Astrocyte (in vitro differentiated cells and primary cell): ENCODE measurements around the gene PEX10. TPM values are rescaled to one million over a fixed set of nuclear protein-coding genes. Genes with fewer than 3 reads are reported as not detected.

Experiments used
- DNase-seq: peaks from one replicate; pipeline ENCODE4 v3.0.0-alpha.2; 2010; ENCODE audit warnings: low read depth
- FAIRE-seq: peaks from 2 replicates; lab custom pipeline; 2011; peaks lifted over from hg19 to GRCh38; lab: Jason Lieb, UNC
- H2AFZ ChIP-seq: 2 replicates; pipeline ENCODE4 v1.6.0; 2012; ENCODE audit warnings: low read depth, low read length, inconsistent platforms
- H3K27ac ChIP-seq: 2 replicates; pipeline ENCODE4 v1.5.1; 2011; ENCODE audit warnings: low read depth, low read length, inconsistent platforms
- H3K27me3 ChIP-seq: 2 replicates; pipeline ENCODE4 v1.6.0; 2011; ENCODE audit warnings: low read length, inconsistent platforms; ENCODE audit not compliant: insufficient read depth
- H3K36me3 ChIP-seq: 2 replicates; pipeline ENCODE4 v1.5.1; 2011; ENCODE audit warnings: low read length, inconsistent platforms; ENCODE audit not compliant: insufficient read depth
- H3K4me1 ChIP-seq: 2 replicates; pipeline ENCODE4 v1.5.1; 2011; ENCODE audit warnings: low read length, inconsistent platforms; ENCODE audit not compliant: insufficient read depth
- H3K4me2 ChIP-seq: 2 replicates; pipeline ENCODE4 v1.6.0; 2012; ENCODE audit warnings: low read length, inconsistent platforms
- H3K4me3 ChIP-seq: 2 replicates; pipeline ENCODE4 v1.5.1; 2011; ENCODE audit warnings: low read depth, mild to moderate bottlenecking, low read length, inconsistent platforms; ENCODE audit not compliant: insufficient read depth
- H3K79me2 ChIP-seq: 2 replicates; pipeline ENCODE4 v1.6.0; 2012; ENCODE audit warnings: mild to moderate bottlenecking, low read length, inconsistent platforms; ENCODE audit not compliant: insufficient read depth
- H3K9ac ChIP-seq: 2 replicates; pipeline ENCODE4 v1.6.0; 2012; ENCODE audit warnings: mild to moderate bottlenecking, low read length, inconsistent platforms
- H3K9me3 ChIP-seq: 2 replicates; pipeline ENCODE4 v1.5.1; 2012; ENCODE audit warnings: low read depth, mild to moderate bottlenecking, low read length, inconsistent platforms; ENCODE audit not compliant: insufficient read depth
- H4K20me1 ChIP-seq: 2 replicates; pipeline ENCODE4 v1.6.0; 2012; ENCODE audit warnings: low read length, inconsistent platforms; ENCODE audit not compliant: insufficient read depth
- H3K27ac Mint-ChIP-seq: one replicate; pipeline ENCODE4 v1.8.0; 2021; ENCODE audit warnings: mild to moderate bottlenecking, mixed read lengths; ENCODE audit not compliant: unreplicated experiment
- H3K27me3 Mint-ChIP-seq: one replicate; pipeline ENCODE4 v1.8.0; 2021; ENCODE audit warnings: low read depth, mixed read lengths; ENCODE audit not compliant: unreplicated experiment
- H3K36me3 Mint-ChIP-seq: one replicate; pipeline ENCODE4 v1.8.0; 2021; ENCODE audit warnings: low read depth, mixed read lengths; ENCODE audit not compliant: unreplicated experiment
- H3K4me1 Mint-ChIP-seq: one replicate; pipeline ENCODE4 v1.8.0; 2021; ENCODE audit warnings: low read depth, mixed read lengths; ENCODE audit not compliant: unreplicated experiment
- H3K4me3 Mint-ChIP-seq: one replicate; pipeline ENCODE4 v1.8.0; 2021; ENCODE audit warnings: mild to moderate bottlenecking, moderate library complexity, mixed read lengths; ENCODE audit not compliant: unreplicated experiment
- H3K9me3 Mint-ChIP-seq: one replicate; pipeline ENCODE4 v1.8.0; 2021; ENCODE audit warnings: mild to moderate bottlenecking, mixed read lengths; ENCODE audit not compliant: unreplicated experiment
- CTCF ChIP-seq: IDR thresholded peaks from 2 replicates; pipeline ENCODE4 v1.5.1; 2011; ENCODE audit warnings: low read depth, mild to moderate bottlenecking, inconsistent platforms, low read length, moderate library complexity; ENCODE audit not compliant: insufficient read depth
- EZH2 ChIP-seq: IDR thresholded peaks from 2 replicates; pipeline ENCODE4 v1.6.1; 2012; ENCODE audit warnings: mild to moderate bottlenecking, low read length, inconsistent platforms; ENCODE audit not compliant: insufficient read depth
- total RNA-seq: library from RNA; stranded (reverse); gene quantifications from 2 replicates; pipeline ENCODE4 v1.2.1, GENCODE V29; 2021

PEX10 gene
- total RNA-seq, 1 donor from 2014 or later: 16.6 TPM

- Mint-ChIP-seq H3K9me3 (no peaks in the 10 kb centered on the region), H3K4me1 (peaks cover 9% of the 10 kb centered on the region), H3K4me3 (peak overlapping the region; percentile 79), H3K27me3 (peaks cover 9% of the 10 kb centered on the region), H3K36me3 (peaks cover 4% of the 10 kb centered on the region), H3K27ac (no peak overlapping the region)
- Histone ChIP-seq H3K4me3 (peak overlapping the region; percentile 64), H3K9me3 (no peaks in the 10 kb centered on the region), H3K27ac (no peak overlapping the region), H3K4me2 (peak overlapping the region; percentile 99), H4K20me1 (no peaks in the 10 kb centered on the region), H3K27me3 (no peaks in the 10 kb centered on the region), H3K79me2 (peaks cover 18% of the 10 kb centered on the region), H3K36me3 (no peaks in the 10 kb centered on the region), H3K9ac (peak overlapping the region; percentile 19), H3K4me1 (peaks cover 22% of the 10 kb centered on the region), H2AFZ (peak overlapping the region; percentile 62)
- FAIRE-seq (no peak), DNase-seq (no peak)
- TF ChIP-seq EZH2: no peak
- TF ChIP-seq CTCF: no peak
Measured at GRCh38 chr1:2413495-2414296, 1.3 kb upstream of the PEX10 start.

GRCh38 chr1:2412773-2413494 is 570 bp upstream of the PEX10 start:
- DNase-seq: no peak
- peak overlapping the region; percentile 99 for H3K4me2 ChIP-seq
- peak overlapping the region; percentile 40 for H3K27ac ChIP-seq
- Mint-ChIP-seq H3K27me3 (peaks cover 7% of the 10 kb centered on the region), H3K4me1 (peaks cover 9% of the 10 kb centered on the region), H3K4me3 (no peak overlapping the region), H3K27ac (no peak overlapping the region), H3K36me3 (peaks cover 2% of the 10 kb centered on the region), H3K9me3 (no peaks in the 10 kb centered on the region)
- H3K4me1 ChIP-seq: peaks cover 22% of the 10 kb centered on the region
- no peaks in the 10 kb centered on the region for H4K20me1 ChIP-seq
- H3K36me3 ChIP-seq: no peaks in the 10 kb centered on the region
- peaks cover 18% of the 10 kb centered on the region for H3K79me2 ChIP-seq
- FAIRE-seq: no peak
- no peak for TF ChIP-seq CTCF
- no peak for TF ChIP-seq EZH2
- H2AFZ ChIP-seq: peak overlapping the region; percentile 94
- no peaks in the 10 kb centered on the region for H3K27me3 ChIP-seq
- H3K4me3 ChIP-seq: peak overlapping the region; percentile 64
- peak overlapping the region; percentile 74 for H3K9ac ChIP-seq
- H3K9me3 ChIP-seq: no peaks in the 10 kb centered on the region
